Purkinje cell (primary cell): ENCODE data around the gene PTAFR. TPM values are rescaled to one million over a fixed set of nuclear protein-coding genes. Genes with fewer than 3 reads are reported as not detected.

Experiments used
- polyA plus RNA-seq: library from polyadenylated mRNA; unstranded; fragments of >200 nt; fragmentation: Nextera tagmentation; gene quantifications from 2 replicates; pipeline ENCODE4 v1.2.1, GENCODE V29; 2014

The PTAFR gene
- polyA plus RNA-seq, result not detected in 2 replicates

GRCh38 chr1:28176492-28177470, at the start of gene PTAFR:
Gene PTAFR, minus strand, starts transcription at chr1:28176690. Its CDS starts 25,669 bp downstream, at chr1:28151021.

Other genes starting within 250 kb of the PTAFR start
- gene SMPDL3B, start 241.7 kb downstream of the PTAFR start, polyA plus RNA-seq, result 113 and 152 TPM in 2 replicates
- 4.6 and 6.9 TPM in 2 replicates for gene XKR8, start 216.7 kb downstream of the PTAFR start, polyA plus RNA-seq
- 14.8 and 15.8 TPM in 2 replicates for gene EYA3, start 88.1 kb downstream of the PTAFR start, polyA plus RNA-seq
- gene DNAJC8, start 56.3 kb upstream of the PTAFR start, polyA plus RNA-seq, result 142 TPM in 2 replicates
- gene ATP5IF1, start 59.4 kb upstream of the PTAFR start, polyA plus RNA-seq, result 1,382 and 1,693 TPM in 2 replicates
- gene SESN2, start 82.8 kb upstream of the PTAFR start, polyA plus RNA-seq, result 0.11 and 1.7 TPM in 2 replicates
- 1.5 and 2.9 TPM in 2 replicates for gene MED18, start 152.3 kb upstream of the PTAFR start, polyA plus RNA-seq
- 6.3 and 8.7 TPM in 2 replicates for gene PHACTR4, start 193.1 kb upstream of the PTAFR start, polyA plus RNA-seq